ENCODE results near the gene DCHS1. TPM values are rescaled to one million over a fixed set of nuclear protein-coding genes. Genes with fewer than 3 reads are reported as not detected.

DCHS1 gene
- total and polyA plus RNA-seq, 10 of the 15 experiments (the other 5 are each of a cell fraction or from before 2014, with no cell fraction given): 0.02 to 0.64 (median 0.18) TPM; not detected in 1

DNA sequence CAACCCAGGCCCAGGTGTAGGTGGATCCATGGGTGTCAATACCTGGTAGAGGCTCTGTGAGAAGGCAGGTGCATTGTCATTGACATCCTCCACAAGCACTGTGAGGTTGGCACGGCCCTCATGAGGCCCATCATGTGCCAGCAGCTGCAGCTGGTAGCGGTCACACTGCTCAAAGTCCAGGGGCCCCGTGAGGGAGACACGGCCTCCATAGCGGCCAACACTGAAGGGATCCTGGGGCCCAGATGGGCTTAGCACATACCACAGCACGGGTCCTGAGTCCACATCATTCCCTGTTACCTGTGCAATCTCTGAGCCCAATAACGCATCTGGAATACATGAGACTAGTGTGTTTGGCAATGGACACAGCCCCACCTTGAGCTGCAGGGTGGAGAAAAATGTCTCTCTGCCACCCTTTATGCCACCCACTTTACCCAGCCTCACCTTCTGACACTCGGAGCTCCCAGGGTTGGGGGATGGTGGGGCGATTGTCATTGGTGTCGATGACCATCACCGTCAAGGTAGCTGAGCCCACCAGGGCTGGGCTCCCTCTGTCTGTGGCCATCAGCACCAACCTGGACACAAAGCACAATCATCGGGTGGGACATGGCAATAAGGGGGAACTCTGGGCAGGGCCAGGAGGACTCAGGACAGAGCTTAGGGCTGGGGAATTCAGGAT lies 30.3 kb downstream of the DCHS1 start:
- no peak for ATAC-seq
- Histone ChIP-seq H3K36me3 (ENCODE audit: control insufficient read depth in 2 of 2, insufficient read depth in 2 of 2, low read length in 1 of 2) (no peaks in the 10 kb centered on the region), H3K4me1 (ENCODE audit: control insufficient read depth, insufficient read depth, low read length) (peaks cover 9% of the 10 kb centered on the region), H2AFZ (ENCODE audit: control insufficient read depth, low read depth, low read length) (no peak overlapping the region), H3K4me3 (no peak overlapping the region), H3K27me3 (replicated peaks in 1 of 2; ENCODE audit: control insufficient read depth in 2 of 2, insufficient read depth in 2 of 2, low read length in 1 of 2) (no peaks in the 10 kb centered on the region), H3K27ac (ENCODE audit: control insufficient read depth, insufficient read depth) (no peak overlapping the region), H3K9me3 (replicated peaks; ENCODE audit: control insufficient read depth, insufficient read depth, low read length) (no peaks in the 10 kb centered on the region), H3K79me2 (ENCODE audit: control insufficient read depth, insufficient read depth, low read length) (no peaks in the 10 kb centered on the region), H3K9ac (ENCODE audit: control insufficient read depth, insufficient read depth, low read length) (no peak overlapping the region), H3K4me2 (ENCODE audit: control insufficient read depth, insufficient read depth) (no peak overlapping the region), H4K20me1 (ENCODE audit: control insufficient read depth, insufficient read depth) (no peaks in the 10 kb centered on the region)
- in situ Hi-C loops (cut with MboI): no loop called here
- POLR2A ChIA-PET: interaction anchor here (1.0 to 9.1 kb wide), 2 partner anchors 16 to 144 kb away, joined by 3 to 85 read pairs; partner anchors contain the start of genes TAF10 and TIMM10B
- no peak for FAIRE-seq
- SMC1A ChIA-PET (ENCODE audit: uncharacterized antibody, unreplicated experiment): no interaction called here
- intact Hi-C loops (cut with micrococcal nuclease; ENCODE audit: unreplicated experiment): no loop called here
- BruUV-seq (replicated peaks): no TSS peak
- no peak for TF ChIP-seq SMC3 (IDR thresholded peaks at IDR 0.05; ENCODE audit: borderline replicate concordance, low read length)
- TF ChIP-seq MLLT1 (IDR thresholded peaks at IDR 0.05): no peak
- TF ChIP-seq HCFC1 (IDR thresholded peaks at IDR 0.05; ENCODE audit: low read length): no peak
- TF ChIP-seq NFYA (IDR thresholded peaks at IDR 0.05; ENCODE audit: borderline replicate concordance, low read depth, low read length): no peak
- no peak for TF ChIP-seq RELA (IDR thresholded peaks at IDR 0.05; ENCODE audit: borderline replicate concordance, partially characterized antibody)
- TF ChIP-seq BCLAF1 (IDR thresholded peaks at IDR 0.05): no peak
- TF ChIP-seq E2F8 (IDR thresholded peaks at IDR 0.05; ENCODE audit: low read depth, partially characterized antibody): no peak
- no peak for TF ChIP-seq EED (IDR thresholded peaks at IDR 0.05; ENCODE audit: low read depth)
- WGBS (ENCODE audit: insufficient coverage, insufficient replicate concordance, low lambda C conversion rate, missing lambda C conversion rate): 53% methylated on average over 12 of the region's 12 CpGs
- DNase-seq (ENCODE audit: low read depth, low spot score): no peak
- RAD21 ChIA-PET (ENCODE audit: unreplicated experiment): interaction anchor here (0.9 kb wide), 1 partner anchor 56 kb away, joined by 3 read pairs; no protein-coding TSS in a partner anchor
- CTCF ChIA-PET: interaction anchor here (0.9 to 1.0 kb wide), 2 partner anchors 13 to 52 kb away, joined by 3 read pairs; no protein-coding TSS in a partner anchor

All from GM12878 (cell line).